ENCODE data around the gene ATP5PB.

ATP5PB gene

GRCh38 chr1:111476761-111477309 lies 27.6 kb downstream of the ATP5PB start:
- no peak overlapping the region for H3K9ac ChIP-seq (ENCODE audit: low read length)
- H3K4me1 ChIP-seq (ENCODE audit: control insufficient read depth, insufficient read depth, low read length) = no peaks in the 10 kb centered on the region
- no peaks in the 10 kb centered on the region for H3K9me3 ChIP-seq (ENCODE audit: control insufficient read depth, low read length)
- no peak for DNase-seq (ENCODE audit: low read depth)
- H3K27me3 ChIP-seq (replicated peaks; ENCODE audit: control insufficient read depth, insufficient read depth, low read length) = no peaks in the 10 kb centered on the region
- peaks cover under 1% of the 10 kb centered on the region for H3K36me3 ChIP-seq (ENCODE audit: control insufficient read depth, insufficient read depth, low read length, severe bottlenecking)
- no peak overlapping the region for H3K4me3 ChIP-seq (ENCODE audit: low read length)

- no peaks in the 10 kb centered on the region for H3K27me3 ChIP-seq (replicated peaks; ENCODE audit: control insufficient read depth, insufficient read depth, low read length)
- DNase-seq (ENCODE audit: low read depth) = no peak
- no peaks in the 10 kb centered on the region for H3K36me3 ChIP-seq (ENCODE audit: control insufficient read depth, insufficient read depth, low read length, severe bottlenecking)
- no peak overlapping the region for H3K4me3 ChIP-seq (ENCODE audit: low read length)
- H3K9ac ChIP-seq (ENCODE audit: low read length) = no peak overlapping the region
- H3K4me1 ChIP-seq (ENCODE audit: control insufficient read depth, insufficient read depth, low read length) = peaks cover 5% of the 10 kb centered on the region
- H3K9me3 ChIP-seq (ENCODE audit: control insufficient read depth, low read length) = no peaks in the 10 kb centered on the region
These were observed 31.4 kb downstream of the ATP5PB start for GRCh38 chr1:111480674-111481073.

GRCh38 chr1:111481387-111482221 lies 32.3 kb downstream of the ATP5PB start:
- no peaks in the 10 kb centered on the region for H3K27me3 ChIP-seq (replicated peaks; ENCODE audit: control insufficient read depth, insufficient read depth, low read length)
- peaks cover 5% of the 10 kb centered on the region for H3K4me1 ChIP-seq (ENCODE audit: control insufficient read depth, insufficient read depth, low read length)
- no peak overlapping the region for H3K4me3 ChIP-seq (ENCODE audit: low read length)
- H3K36me3 ChIP-seq (ENCODE audit: control insufficient read depth, insufficient read depth, low read length, severe bottlenecking) = no peaks in the 10 kb centered on the region
- no peaks in the 10 kb centered on the region for H3K9me3 ChIP-seq (ENCODE audit: control insufficient read depth, low read length)
- peak; percentile 73 for DNase-seq (ENCODE audit: low read depth)
- H3K9ac ChIP-seq (ENCODE audit: low read length) = no peak overlapping the region

- H3K9me3 ChIP-seq (ENCODE audit: control insufficient read depth, low read length) = no peaks in the 10 kb centered on the region
- H3K9ac ChIP-seq (ENCODE audit: low read length) = no peak overlapping the region
- H3K27me3 ChIP-seq (replicated peaks; ENCODE audit: control insufficient read depth, insufficient read depth, low read length) = no peaks in the 10 kb centered on the region
- H3K36me3 ChIP-seq (ENCODE audit: control insufficient read depth, insufficient read depth, low read length, severe bottlenecking) = no peaks in the 10 kb centered on the region
- peaks cover 5% of the 10 kb centered on the region for H3K4me1 ChIP-seq (ENCODE audit: control insufficient read depth, insufficient read depth, low read length)
- H3K4me3 ChIP-seq (ENCODE audit: low read length) = no peak overlapping the region
- DNase-seq (ENCODE audit: low read depth) = peak; percentile 8
These were observed 33.9 kb downstream of the ATP5PB start for GRCh38 chr1:111483166-111483565.

- Histone ChIP-seq H3K4me3 (ENCODE audit: low read length) (no peak overlapping the region), H3K36me3 (ENCODE audit: control insufficient read depth, insufficient read depth, low read length, severe bottlenecking) (no peaks in the 10 kb centered on the region), H3K9me3 (ENCODE audit: control insufficient read depth, low read length) (no peaks in the 10 kb centered on the region), H3K4me1 (ENCODE audit: control insufficient read depth, insufficient read depth, low read length) (peaks cover 5% of the 10 kb centered on the region), H3K9ac (ENCODE audit: low read length) (no peak overlapping the region), H3K27me3 (replicated peaks; ENCODE audit: control insufficient read depth, insufficient read depth, low read length) (no peaks in the 10 kb centered on the region)
- DNase-seq (ENCODE audit: low read depth) = no peak
These were observed 34.6 kb downstream of the ATP5PB start for GRCh38 chr1:111483876-111484275.

- H3K27me3 ChIP-seq (replicated peaks; ENCODE audit: control insufficient read depth, insufficient read depth, low read length) = no peaks in the 10 kb centered on the region
- H3K9me3 ChIP-seq (ENCODE audit: control insufficient read depth, low read length) = no peaks in the 10 kb centered on the region
- DNase-seq (ENCODE audit: low read depth) = peak; percentile 29
- H3K36me3 ChIP-seq (ENCODE audit: control insufficient read depth, insufficient read depth, low read length, severe bottlenecking) = no peaks in the 10 kb centered on the region
- H3K4me3 ChIP-seq (ENCODE audit: low read length) = no peak overlapping the region
- H3K4me1 ChIP-seq (ENCODE audit: control insufficient read depth, insufficient read depth, low read length) = peaks cover 5% of the 10 kb centered on the region
- H3K9ac ChIP-seq (ENCODE audit: low read length) = no peak overlapping the region
These were observed 35.2 kb downstream of the ATP5PB start for GRCh38 chr1:111484391-111485026.

GRCh38 chr1:111486431-111486830 lies 37.2 kb downstream of the ATP5PB start:
- H3K27me3 ChIP-seq (replicated peaks; ENCODE audit: control insufficient read depth, insufficient read depth, low read length) = no peaks in the 10 kb centered on the region
- no peak for DNase-seq (ENCODE audit: low read depth)

GRCh38 chr1:111487133-111487532 lies 37.9 kb downstream of the ATP5PB start:
- Histone ChIP-seq H3K27me3 (replicated peaks; ENCODE audit: control insufficient read depth, insufficient read depth, low read length) (no peaks in the 10 kb centered on the region), H3K9me3 (ENCODE audit: control insufficient read depth, low read length) (no peaks in the 10 kb centered on the region), H3K4me1 (ENCODE audit: control insufficient read depth, insufficient read depth, low read length) (peaks cover 5% of the 10 kb centered on the region), H3K4me3 (ENCODE audit: low read length) (no peak overlapping the region), H3K9ac (ENCODE audit: low read length) (no peak overlapping the region), H3K36me3 (ENCODE audit: control insufficient read depth, insufficient read depth, low read length, severe bottlenecking) (no peaks in the 10 kb centered on the region)
- DNase-seq (ENCODE audit: low read depth) = no peak

More at GRCh38 chr1:111486431-111486830, 37.2 kb downstream of the ATP5PB start:
- H3K9ac ChIP-seq (ENCODE audit: low read length) = no peak overlapping the region
- no peak overlapping the region for H3K4me3 ChIP-seq (ENCODE audit: low read length)
- no peaks in the 10 kb centered on the region for H3K9me3 ChIP-seq (ENCODE audit: control insufficient read depth, low read length)
- H3K4me1 ChIP-seq (ENCODE audit: control insufficient read depth, insufficient read depth, low read length) = peaks cover 5% of the 10 kb centered on the region
- no peaks in the 10 kb centered on the region for H3K36me3 ChIP-seq (ENCODE audit: control insufficient read depth, insufficient read depth, low read length, severe bottlenecking)

GRCh38 chr1:111488669-111489068 lies 39.4 kb downstream of the ATP5PB start:
- DNase-seq (ENCODE audit: low read depth) = no peak
- H3K36me3 ChIP-seq (ENCODE audit: control insufficient read depth, insufficient read depth, low read length, severe bottlenecking) = no peaks in the 10 kb centered on the region
- peaks cover 4% of the 10 kb centered on the region for H3K27me3 ChIP-seq (replicated peaks; ENCODE audit: control insufficient read depth, insufficient read depth, low read length)
- H3K9ac ChIP-seq (ENCODE audit: low read length) = no peak overlapping the region
- no peak overlapping the region for H3K4me3 ChIP-seq (ENCODE audit: low read length)
- no peaks in the 10 kb centered on the region for H3K9me3 ChIP-seq (ENCODE audit: control insufficient read depth, low read length)
- no peaks in the 10 kb centered on the region for H3K4me1 ChIP-seq (ENCODE audit: control insufficient read depth, insufficient read depth, low read length)

- Histone ChIP-seq H3K4me1 (ENCODE audit: control insufficient read depth, insufficient read depth, low read length) (no peaks in the 10 kb centered on the region), H3K4me3 (ENCODE audit: low read length) (no peak overlapping the region), H3K36me3 (ENCODE audit: control insufficient read depth, insufficient read depth, low read length, severe bottlenecking) (no peaks in the 10 kb centered on the region), H3K9ac (ENCODE audit: low read length) (no peak overlapping the region), H3K9me3 (ENCODE audit: control insufficient read depth, low read length) (peaks cover 4% of the 10 kb centered on the region), H3K27me3 (replicated peaks; ENCODE audit: control insufficient read depth, insufficient read depth, low read length) (peaks cover 4% of the 10 kb centered on the region)
- DNase-seq (ENCODE audit: low read depth) = no peak
These were observed 40.3 kb downstream of the ATP5PB start for GRCh38 chr1:111489604-111490003.

- no peaks in the 10 kb centered on the region for H3K4me1 ChIP-seq (ENCODE audit: control insufficient read depth, insufficient read depth, low read length)
- no peak overlapping the region for H3K9ac ChIP-seq (ENCODE audit: low read length)
- H3K9me3 ChIP-seq (ENCODE audit: control insufficient read depth, low read length) = peaks cover 8% of the 10 kb centered on the region
- no peaks in the 10 kb centered on the region for H3K36me3 ChIP-seq (ENCODE audit: control insufficient read depth, insufficient read depth, low read length, severe bottlenecking)
- DNase-seq (ENCODE audit: low read depth) = no peak
- peaks cover 4% of the 10 kb centered on the region for H3K27me3 ChIP-seq (replicated peaks; ENCODE audit: control insufficient read depth, insufficient read depth, low read length)
- no peak overlapping the region for H3K4me3 ChIP-seq (ENCODE audit: low read length)
These were observed 41.0 kb downstream of the ATP5PB start for GRCh38 chr1:111490220-111490619.

Data from adipocyte (in vitro differentiated cells).